ENCODE results near the gene PRRT4. TPM values are rescaled to one million over a fixed set of nuclear protein-coding genes. Genes with fewer than 3 reads are reported as not detected.
A peak's percentile ranks its signal among the peaks of the same experiment; 100 is the strongest.

The PRRT4 gene
- total and polyA plus RNA-seq, 2 experiments from 2014 or later, result 0.55 to 0.56 TPM

- Histone ChIP-seq H2AFZ (no peak overlapping the region), H3K36me3 (ENCODE audit: insufficient read depth) (no peaks in the 10 kb centered on the region), H3K9me2 (ENCODE audit: insufficient read depth) (no peaks in the 10 kb centered on the region), H4K20me1 (replicated peaks; ENCODE audit: insufficient read depth) (0 out of 2 replicates have a peak, but pooled peaks cover 4% of the 10 kb centered on the region), H3K4me3 (no peak overlapping the region), H3K27me3 (ENCODE audit: insufficient read depth) (peaks cover 99% of the 10 kb centered on the region), H3K4me1 (ENCODE audit: insufficient read depth) (peaks cover 5% of the 10 kb centered on the region), H3K27ac (ENCODE audit: low read depth) (no peak overlapping the region), H3K4me2 (no peak overlapping the region), H3K79me2 (replicated peaks; ENCODE audit: insufficient read depth) (no peaks in the 10 kb centered on the region), H3F3A (replicated peaks; ENCODE audit: low read depth) (no peaks in the 10 kb centered on the region; the same call in none of the 2 replicates)
- ATAC-seq, result no peak
- DNase-seq (ENCODE audit: low spot score), result no peak
- H3K27me3 Mint-ChIP-seq (ENCODE audit: insufficient read depth, low read depth, poor library complexity), result peaks cover 63% of the 10 kb centered on the region
- peaks cover 17% of the 10 kb centered on the region; the same call in 2 of the 3 replicates for H3K4me1 Mint-ChIP-seq
- no peak overlapping the region; the same call in 2 of the 3 replicates for H3K4me3 Mint-ChIP-seq
- H3K9me3 Mint-ChIP-seq, result no peaks in the 10 kb centered on the region; the same call in 2 of the 3 replicates
- H3K36me3 Mint-ChIP-seq (ENCODE audit: low read depth), result no peaks in the 10 kb centered on the region; the same call in 2 of the 3 replicates
- TF ChIP-seq REST (IDR thresholded peaks at IDR 0.05; ENCODE audit: unreplicated experiment) (no peak), EZH2 (IDR thresholded peaks at IDR 0.05; ENCODE audit: low read depth, unreplicated experiment) (peak; percentile 31)
- no peak overlapping the region for H3K27ac Mint-ChIP-seq
Observed at GRCh38 chr7:128363261-128363721, 1.8 kb upstream of the PRRT4 start.

- Histone ChIP-seq H3K4me1 (ENCODE audit: insufficient read depth) (peaks cover 5% of the 10 kb centered on the region), H4K20me1 (replicated peaks; ENCODE audit: insufficient read depth) (0 out of 2 replicates have a peak, but pooled peaks cover 4% of the 10 kb centered on the region), H3K4me2 (no peak overlapping the region), H2AFZ (no peak overlapping the region), H3K4me3 (no peak overlapping the region), H3K36me3 (ENCODE audit: insufficient read depth) (no peaks in the 10 kb centered on the region), H3K27me3 (ENCODE audit: insufficient read depth) (peaks cover 100% of the 10 kb centered on the region), H3K79me2 (replicated peaks; ENCODE audit: insufficient read depth) (no peaks in the 10 kb centered on the region), H3K27ac (ENCODE audit: low read depth) (no peak overlapping the region), H3K9me2 (ENCODE audit: insufficient read depth) (no peaks in the 10 kb centered on the region), H3F3A (replicated peaks; ENCODE audit: low read depth) (no peaks in the 10 kb centered on the region; the same call in none of the 2 replicates)
- TF ChIP-seq POLR2AphosphoS5 (IDR thresholded peaks at IDR 0.05; ENCODE audit: low read depth) (no peak), ETS1 (IDR thresholded peaks at IDR 0.05) (no peak), EZH2phosphoT487 (IDR thresholded peaks at IDR 0.05; ENCODE audit: unreplicated experiment) (no peak), ZNF114 (CRISPR knock-in tag; IDR thresholded peaks at IDR 0.05) (no peak), STAT1 (IDR thresholded peaks at IDR 0.05; ENCODE audit: unreplicated experiment) (no peak), NANOG (IDR thresholded peaks at IDR 0.05; ENCODE audit: borderline replicate concordance) (no peak), CREB1 (CRISPR knock-in tag; IDR thresholded peaks at IDR 0.05; ENCODE audit: low read depth) (no peak)
- Mint-ChIP-seq H3K4me1 (peaks cover 17% of the 10 kb centered on the region; the same call in 2 of the 3 replicates), H3K9me3 (no peaks in the 10 kb centered on the region; the same call in 2 of the 3 replicates), H3K27ac (no peak overlapping the region), H3K36me3 (ENCODE audit: low read depth) (no peaks in the 10 kb centered on the region; the same call in 2 of the 3 replicates), H3K27me3 (ENCODE audit: insufficient read depth, low read depth, poor library complexity) (peaks cover 62% of the 10 kb centered on the region), H3K4me3 (0 out of 3 replicates have a peak overlapping the region, but pooled peaks have one; percentile 23)
- DNase-seq (ENCODE audit: low spot score) (no peak), ATAC-seq (no peak)
Observed at GRCh38 chr7:128362670-128363069, 1.2 kb upstream of the PRRT4 start.
